HAP-1 (cell line): ENCODE data around the gene MAGEA9B.
"Not testable (repeated sequence)": the region's sequence is repeated elsewhere in the genome, so short reads cannot be mapped to it uniquely, and the experiment has no call there.

Experiments
- DNase-seq, 2 experiments: peaks; one replicate each; pipeline ENCODE4 v3.0.0-alpha.2; 2016 to 2020; ENCODE audit warnings: low spot score in 2 of 2
- H3K27me3 ChIP-seq: fragments of 250-450 bp; sonication (Bioruptor Pico); 2 replicates; pipeline ENCODE4 v1.5.1; 2020; ENCODE audit warnings: low read depth, mild to moderate bottlenecking, moderate library complexity
- H3K36me3 ChIP-seq: fragments of 250-450 bp; sonication (Bioruptor Pico); replicated peaks from 2 replicates; pipeline ENCODE4 v1.5.1; 2020; ENCODE audit warnings: mild to moderate bottlenecking
- H3K4me1 ChIP-seq: fragments of 250-450 bp; sonication (Bioruptor Pico); 2 replicates; pipeline ENCODE4 v1.5.1; 2020; ENCODE audit warnings: mild to moderate bottlenecking
- H3K4me3 ChIP-seq: fragments of 250-450 bp; sonication (Bioruptor Pico); 2 replicates; pipeline ENCODE4 v1.5.1; 2020; ENCODE audit warnings: mild to moderate bottlenecking, moderate library complexity
- H3K9me3 ChIP-seq: fragments of 250-450 bp; sonication (Bioruptor Pico); 2 replicates; pipeline ENCODE4 v1.5.1; 2020; ENCODE audit warnings: mild to moderate bottlenecking, moderate library complexity
- in situ Hi-C: fragments of 300-500 bp; cut with MboI; formaldehyde crosslinking; loops from 3 replicates; pipeline ENCODE4 v1.14.3; 2020; ENCODE audit warnings: low sequenced_read_pairs, inconsistent platforms, mixed read lengths

MAGEA9B gene

GRCh38 chrX:149605248-149605885 lies 18.1 kb upstream of the MAGEA9B start:
- H3K4me1 ChIP-seq, in situ Hi-C loops, H3K4me3 ChIP-seq, H3K9me3 ChIP-seq, DNase-seq, H3K27me3 ChIP-seq: not testable (repeated sequence)
- peaks cover 21% of the 10 kb centered on the region for H3K36me3 ChIP-seq

GRCh38 chrX:149598603-149599002 lies 11.3 kb upstream of the MAGEA9B start:
- H3K36me3 ChIP-seq, H3K9me3 ChIP-seq, H3K4me1 ChIP-seq, in situ Hi-C loops, H3K4me3 ChIP-seq, H3K27me3 ChIP-seq: not testable (repeated sequence)
- DNase-seq: peak in 1 of 2 experiments; percentile 46

- H3K9me3 ChIP-seq, in situ Hi-C loops, DNase-seq, H3K36me3 ChIP-seq, H3K27me3 ChIP-seq, H3K4me3 ChIP-seq, H3K4me1 ChIP-seq: not testable (repeated sequence)
Observed at GRCh38 chrX:149595943-149596342, 8.7 kb upstream of the MAGEA9B start.

GRCh38 chrX:149595214-149595613 lies 8.0 kb upstream of the MAGEA9B start, which contains the start of gene HSFX2:
Gene HSFX2, minus strand, starts transcription at chrX:149595314. Its CDS starts 614 bp downstream, at chrX:149594700.
- DNase-seq, H3K9me3 ChIP-seq, H3K4me1 ChIP-seq, in situ Hi-C loops, H3K27me3 ChIP-seq, H3K36me3 ChIP-seq, H3K4me3 ChIP-seq: not testable (repeated sequence)

GRCh38 chrX:149590993-149591392 lies 3.7 kb upstream of the MAGEA9B start:
- H3K4me1 ChIP-seq, DNase-seq, H3K27me3 ChIP-seq, H3K36me3 ChIP-seq, in situ Hi-C loops, H3K9me3 ChIP-seq, H3K4me3 ChIP-seq: not testable (repeated sequence)

GRCh38 chrX:149585631-149586030 lies 1.6 kb downstream of the MAGEA9B start:
- H3K4me1 ChIP-seq, H3K9me3 ChIP-seq, DNase-seq, in situ Hi-C loops, H3K27me3 ChIP-seq, H3K4me3 ChIP-seq, H3K36me3 ChIP-seq: not testable (repeated sequence)

GRCh38 chrX:149573456-149573855 lies 13.8 kb downstream of the MAGEA9B start:
- in situ Hi-C loops, DNase-seq, H3K27me3 ChIP-seq, H3K9me3 ChIP-seq, H3K4me3 ChIP-seq, H3K36me3 ChIP-seq: not testable (repeated sequence)
- peaks cover 16% of the 10 kb centered on the region for H3K4me1 ChIP-seq

- in situ Hi-C loops: no loop called here
- Histone ChIP-seq H3K4me3 (no peak overlapping the region), H3K4me1 (peaks cover 16% of the 10 kb centered on the region), H3K27me3 (no peaks in the 10 kb centered on the region), H3K36me3 (no peaks in the 10 kb centered on the region), H3K9me3 (no peaks in the 10 kb centered on the region)
- DNase-seq: no peak
Observed at GRCh38 chrX:149572743-149573142, 14.5 kb downstream of the MAGEA9B start.

GRCh38 chrX:149571770-149572169 lies 15.5 kb downstream of the MAGEA9B start:
- in situ Hi-C loops: no loop called here
- H3K36me3 ChIP-seq: no peaks in the 10 kb centered on the region
- peaks cover 16% of the 10 kb centered on the region for H3K4me1 ChIP-seq
- DNase-seq: peak; percentile 28 to 70
- H3K27me3 ChIP-seq: no peaks in the 10 kb centered on the region
- H3K4me3 ChIP-seq: no peak overlapping the region
- H3K9me3 ChIP-seq: no peaks in the 10 kb centered on the region

GRCh38 chrX:149570668-149571067 lies 16.6 kb downstream of the MAGEA9B start:
- Histone ChIP-seq H3K4me3 (no peak overlapping the region), H3K36me3 (no peaks in the 10 kb centered on the region), H3K27me3 (no peaks in the 10 kb centered on the region), H3K4me1 (peaks cover 16% of the 10 kb centered on the region), H3K9me3 (no peaks in the 10 kb centered on the region)
- in situ Hi-C loops: no loop called here
- DNase-seq: no peak

- Histone ChIP-seq H3K4me3 (no peak overlapping the region), H3K4me1 (peaks cover 16% of the 10 kb centered on the region), H3K9me3 (no peaks in the 10 kb centered on the region), H3K27me3 (no peaks in the 10 kb centered on the region), H3K36me3 (no peaks in the 10 kb centered on the region)
- DNase-seq: no peak
- in situ Hi-C loops: no loop called here
Observed at GRCh38 chrX:149569770-149570169, 17.5 kb downstream of the MAGEA9B start.

- in situ Hi-C loops: no loop called here
- no peaks in the 10 kb centered on the region for H3K9me3 ChIP-seq
- DNase-seq: no peak
- no peaks in the 10 kb centered on the region for H3K27me3 ChIP-seq
- no peaks in the 10 kb centered on the region for H3K36me3 ChIP-seq
- H3K4me3 ChIP-seq: no peak overlapping the region
- peaks cover 16% of the 10 kb centered on the region for H3K4me1 ChIP-seq
Observed at GRCh38 chrX:149568701-149569296, 18.5 kb downstream of the MAGEA9B start.

- no peak overlapping the region for H3K4me3 ChIP-seq
- DNase-seq: no peak
- H3K4me1 ChIP-seq: peaks cover 16% of the 10 kb centered on the region
- no peaks in the 10 kb centered on the region for H3K36me3 ChIP-seq
- no peaks in the 10 kb centered on the region for H3K27me3 ChIP-seq
- in situ Hi-C loops: no loop called here
- H3K9me3 ChIP-seq: no peaks in the 10 kb centered on the region
Observed at GRCh38 chrX:149567621-149568417, 19.4 kb downstream of the MAGEA9B start.

GRCh38 chrX:149563359-149563758 lies 23.9 kb downstream of the MAGEA9B start:
- Histone ChIP-seq H3K27me3 (no peaks in the 10 kb centered on the region), H3K4me1 (no peaks in the 10 kb centered on the region), H3K36me3 (no peaks in the 10 kb centered on the region), H3K4me3 (no peak overlapping the region), H3K9me3 (no peaks in the 10 kb centered on the region)
- in situ Hi-C loops: no loop called here
- no peak for DNase-seq
